GM19193 (cell line): ENCODE results near the gene HOXB8.

Experiments
- POLR2A ChIP-seq: IDR thresholded peaks from 4 replicates; pipeline ENCODE4 v1.6.1; 2011; ENCODE audit not compliant: insufficient read depth, insufficient read length; ENCODE audit errors: extremely low read depth

HOXB8 gene

DNA sequence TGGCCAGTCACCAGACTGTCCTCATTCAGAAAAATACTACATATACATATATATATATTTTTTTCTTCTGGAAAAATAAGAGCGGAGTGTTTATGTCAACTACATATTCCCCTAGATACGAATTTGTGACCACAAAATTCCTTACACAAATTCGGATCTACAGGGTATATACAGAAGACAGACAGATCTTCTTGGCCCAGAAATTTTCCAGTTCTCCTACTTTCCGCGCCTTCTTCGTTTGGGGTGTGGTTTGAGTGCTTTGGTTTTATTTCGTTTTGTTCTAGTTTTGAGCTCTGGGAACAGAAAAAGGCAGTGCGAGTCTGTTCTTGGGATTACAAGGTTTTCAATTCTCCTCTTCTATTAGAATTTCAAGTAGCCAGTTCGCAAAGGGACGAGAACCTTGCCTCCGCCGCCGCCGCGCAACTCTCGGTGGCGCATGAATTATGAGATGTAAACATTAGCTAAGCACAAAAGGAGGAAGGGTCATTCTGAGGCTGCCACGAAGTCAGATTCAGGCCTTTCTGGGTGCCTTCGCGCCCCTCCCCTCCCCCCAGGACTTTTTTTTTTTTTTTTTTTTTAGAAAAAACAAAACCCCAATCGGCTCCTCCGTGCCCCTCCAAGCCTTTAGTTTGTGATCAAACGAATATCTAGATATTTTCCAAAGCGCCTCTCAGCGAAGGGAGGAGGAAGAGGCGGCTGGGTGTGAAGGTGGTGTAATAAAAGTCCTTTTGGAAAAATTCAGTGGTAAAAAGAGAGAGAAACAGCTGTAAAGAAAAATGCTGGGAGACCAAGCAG is 35.1 kb downstream of the HOXB8 start:
- TF ChIP-seq POLR2A = no peak

DNA sequence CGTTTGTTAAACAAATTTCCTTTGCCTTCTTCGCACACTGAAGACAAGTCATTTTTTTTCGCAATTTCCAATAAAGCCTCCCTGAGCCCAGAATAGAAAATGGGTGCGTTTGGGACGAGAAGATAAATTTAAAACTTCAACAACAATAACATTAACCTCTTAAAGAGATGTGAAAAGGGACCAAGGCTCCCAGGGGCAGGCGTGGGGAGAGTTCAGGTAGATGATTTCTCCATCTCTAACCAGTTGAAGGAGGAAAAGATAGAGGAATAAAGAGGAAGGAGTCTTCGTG is 35.7 kb downstream of the HOXB8 start:
- no peak for TF ChIP-seq POLR2A

- TF ChIP-seq POLR2A = peak; percentile 16
Measured at GRCh38 chr17:48578616-48579470, 36.2 kb downstream of the HOXB8 start.

- TF ChIP-seq POLR2A = peak; percentile 3
Measured at GRCh38 chr17:48577946-48578615, 37.0 kb downstream of the HOXB8 start, which contains the start of gene HOXB4. Gene HOXB4, minus strand, starts transcription at chr17:48578350. Its CDS starts 31 bp downstream, at chr17:48578319.

- TF ChIP-seq POLR2A = no peak
Measured at GRCh38 chr17:48577330-48577945, 37.7 kb downstream of the HOXB8 start.

- no peak for TF ChIP-seq POLR2A
Measured at GRCh38 chr17:48576479-48577309, 38.4 kb downstream of the HOXB8 start.

DNA sequence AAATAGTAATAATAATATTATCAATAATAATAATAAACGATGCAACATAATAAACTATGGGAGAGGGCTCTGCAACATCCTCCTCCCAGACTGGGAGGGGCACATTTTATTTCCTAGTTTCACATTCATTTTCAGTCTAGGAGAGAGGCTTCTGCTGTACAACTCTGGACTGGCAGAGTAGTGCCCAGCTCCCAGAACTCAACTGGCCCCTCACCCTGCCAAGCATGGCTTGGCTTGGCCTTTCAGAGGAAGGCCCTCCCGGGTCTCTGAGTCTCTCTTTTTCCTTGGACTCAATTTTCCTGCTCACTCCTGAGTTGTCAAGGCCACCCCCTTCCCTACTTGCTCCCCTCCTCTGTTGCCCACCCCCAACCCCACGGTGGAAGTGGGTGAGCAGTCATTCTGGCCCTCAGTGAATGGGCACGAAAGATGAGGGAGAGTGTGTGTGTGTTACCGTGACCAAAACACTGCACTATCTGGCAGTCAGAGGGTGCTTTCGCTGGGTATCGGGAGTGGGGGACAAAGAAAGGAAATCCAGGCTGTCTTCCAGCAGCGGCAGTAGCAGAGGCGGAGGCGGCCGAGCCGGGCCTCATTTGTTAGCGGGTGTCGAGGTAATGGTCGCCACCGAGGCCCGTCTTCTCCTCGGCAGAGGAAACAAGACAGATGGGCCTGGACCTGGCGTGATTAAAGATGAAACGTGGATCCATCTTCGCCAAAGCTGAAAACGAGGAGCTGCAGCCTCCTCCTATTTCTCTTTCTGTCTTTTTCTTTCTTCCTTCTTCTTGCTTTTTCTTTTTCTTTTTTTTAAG is 39.2 kb downstream of the HOXB8 start:
- TF ChIP-seq POLR2A = no peak

DNA sequence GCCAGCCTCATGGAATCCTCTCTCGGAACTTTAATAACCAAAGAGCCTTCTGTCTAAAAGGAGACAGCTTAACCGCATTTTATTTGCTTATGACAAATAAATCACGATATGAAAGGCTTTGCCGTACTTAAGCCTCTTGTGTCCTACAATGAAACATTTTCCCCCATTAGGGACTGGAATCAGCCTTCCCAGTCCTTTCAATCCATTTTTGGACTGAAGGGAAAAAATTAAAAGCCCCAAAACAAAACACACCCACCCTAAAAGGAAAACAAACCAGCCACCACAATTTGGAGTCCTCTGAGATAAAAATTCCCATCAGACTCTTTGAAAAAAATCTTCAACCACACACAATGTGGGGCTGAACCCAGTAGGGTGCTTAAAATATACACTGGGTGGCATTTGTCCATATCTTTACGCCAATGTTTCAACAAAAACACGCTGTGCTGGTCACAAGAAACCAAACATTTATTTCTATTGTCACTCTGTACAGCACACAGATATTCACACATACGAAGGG is 40.0 kb downstream of the HOXB8 start:
- TF ChIP-seq POLR2A = no peak

DNA sequence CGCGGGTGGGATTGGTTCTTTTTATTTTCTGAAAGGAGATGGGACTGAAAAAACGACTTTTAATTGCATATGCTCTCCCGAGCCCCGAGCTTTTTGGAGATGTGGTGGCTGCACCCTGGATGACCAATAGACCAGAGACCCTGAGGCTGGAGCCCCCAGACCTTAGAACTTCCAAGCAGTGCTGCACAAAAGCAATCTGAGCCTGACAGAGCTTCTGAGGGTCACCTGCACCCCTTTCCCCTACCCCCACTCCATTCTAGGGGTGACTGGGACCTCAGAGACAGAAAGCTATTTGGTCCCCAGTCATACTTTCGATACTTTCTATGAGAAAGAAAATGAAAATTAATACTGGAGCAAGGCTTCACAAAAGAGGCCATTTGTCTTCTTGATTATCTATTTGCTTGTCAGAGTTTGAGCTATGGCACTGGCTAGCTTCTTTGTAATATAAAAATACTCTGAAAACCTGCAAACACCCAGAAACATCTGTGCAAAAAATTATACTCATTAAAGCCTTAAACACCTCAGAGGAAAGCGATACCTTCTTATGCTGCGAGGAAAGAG is 40.5 kb downstream of the HOXB8 start:
- TF ChIP-seq POLR2A = no peak

DNA sequence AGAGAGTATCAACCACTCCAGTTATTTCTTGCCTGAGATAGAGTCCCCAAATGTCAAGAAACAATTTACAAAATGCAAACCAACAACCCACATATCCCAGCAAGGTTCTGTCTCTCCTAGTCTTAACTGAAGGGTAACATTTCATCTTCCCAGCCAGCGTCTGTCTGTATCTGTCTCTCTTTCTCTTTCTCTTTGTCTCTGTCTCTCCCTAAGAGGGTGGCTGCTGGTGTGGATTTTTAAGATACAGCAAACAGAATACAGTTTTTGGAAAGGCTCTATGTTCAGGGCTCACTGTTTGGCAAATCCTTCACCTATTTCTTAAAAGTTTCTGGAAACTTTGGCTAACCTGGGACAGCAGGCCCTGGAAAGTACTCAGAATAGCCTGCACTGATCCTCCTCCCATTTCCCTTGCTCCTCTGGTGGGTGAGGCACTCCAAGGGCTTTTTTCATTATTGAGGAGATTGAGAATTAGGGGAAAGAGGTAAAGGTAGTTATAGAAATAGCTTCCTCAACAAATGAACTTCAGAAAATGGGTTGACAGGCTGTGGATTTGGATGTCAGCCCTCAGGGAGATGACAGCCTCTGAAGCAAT is 43.2 kb downstream of the HOXB8 start:
- TF ChIP-seq POLR2A = no peak

DNA sequence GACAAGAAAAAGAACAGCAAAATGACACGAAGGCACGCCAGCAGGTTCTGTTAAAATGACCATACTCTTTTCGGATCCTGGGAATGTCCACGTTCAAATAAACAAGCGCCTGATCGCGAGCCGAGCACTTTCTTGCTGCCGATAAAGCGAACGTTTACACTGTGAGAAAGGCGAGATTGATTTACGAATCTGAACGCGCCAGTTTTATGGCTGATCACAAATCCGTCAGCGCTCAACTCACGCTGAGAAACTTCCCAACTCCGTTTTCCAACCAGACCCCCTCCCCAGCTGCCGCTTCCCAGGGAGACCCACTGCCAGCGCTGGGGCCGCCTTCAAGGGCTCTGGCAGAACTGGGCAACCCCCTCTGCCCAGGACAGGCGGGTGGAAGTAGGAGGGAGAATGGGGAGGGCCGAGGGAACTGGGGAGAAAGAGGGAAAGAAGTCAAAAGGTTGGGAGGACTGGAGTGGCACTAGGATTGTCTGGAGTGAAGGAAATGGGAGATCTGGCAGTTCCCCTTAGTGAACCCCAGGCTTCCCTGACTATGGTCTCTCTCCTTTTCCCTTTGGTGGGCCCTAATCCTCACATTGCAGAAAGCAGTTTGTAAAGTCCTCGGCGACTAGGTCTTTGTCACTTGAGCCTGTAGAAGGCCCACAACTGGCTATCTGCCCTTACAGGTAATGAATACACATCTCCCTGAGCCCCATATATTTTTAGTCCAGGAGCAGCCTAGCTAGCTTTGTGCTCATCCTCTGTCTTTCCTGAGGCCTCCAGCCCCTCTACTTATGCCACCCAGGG is 43.9 kb downstream of the HOXB8 start:
- TF ChIP-seq POLR2A = no peak

GRCh38 chr17:48570325-48571023 is 44.6 kb downstream of the HOXB8 start:
- TF ChIP-seq POLR2A = no peak
